OCI-LY3 (cell line): ENCODE results near the gene VSIG10L2.

Experiments
- EZH2phosphoT487 ChIP-seq: fragments of 200-600 bp; shearing (Covaris generic); IDR thresholded peaks from 2 replicates; pipeline ENCODE4 v1.6.1; 2018; ENCODE audit warnings: antibody characterized with exemption, mixed run types, low read depth
- TF ChIP-seq, protein P1 (sequence below): fragments of 200-600, 300-600 bp; sonication (generic); IDR thresholded peaks from 2 replicates; pipeline ENCODE4 v1.5.1; 2014; ENCODE audit warnings: antibody characterized with exemption, low read length, low read depth

DNA sequence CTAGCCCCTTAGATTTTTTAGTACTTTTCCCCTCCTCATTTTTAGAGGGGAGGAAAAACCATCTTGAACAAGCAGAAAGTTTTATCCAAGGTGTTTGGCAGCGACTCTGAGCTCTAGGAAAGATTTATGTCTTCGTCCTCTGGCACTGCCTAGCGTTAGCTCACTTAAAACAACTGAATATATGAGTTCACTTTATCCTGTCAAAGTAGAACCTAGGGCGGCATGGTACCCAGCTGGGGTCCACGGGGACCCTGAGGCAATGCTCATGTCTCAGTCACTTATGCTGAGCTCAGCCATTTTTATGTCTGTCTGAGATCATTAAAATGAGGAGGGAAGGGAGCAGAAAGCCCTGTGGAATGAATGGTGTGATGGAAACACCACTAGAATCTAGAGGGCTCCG lies 14.2 kb upstream of the VSIG10L2 start:
- TF ChIP-seq, protein P1, sequence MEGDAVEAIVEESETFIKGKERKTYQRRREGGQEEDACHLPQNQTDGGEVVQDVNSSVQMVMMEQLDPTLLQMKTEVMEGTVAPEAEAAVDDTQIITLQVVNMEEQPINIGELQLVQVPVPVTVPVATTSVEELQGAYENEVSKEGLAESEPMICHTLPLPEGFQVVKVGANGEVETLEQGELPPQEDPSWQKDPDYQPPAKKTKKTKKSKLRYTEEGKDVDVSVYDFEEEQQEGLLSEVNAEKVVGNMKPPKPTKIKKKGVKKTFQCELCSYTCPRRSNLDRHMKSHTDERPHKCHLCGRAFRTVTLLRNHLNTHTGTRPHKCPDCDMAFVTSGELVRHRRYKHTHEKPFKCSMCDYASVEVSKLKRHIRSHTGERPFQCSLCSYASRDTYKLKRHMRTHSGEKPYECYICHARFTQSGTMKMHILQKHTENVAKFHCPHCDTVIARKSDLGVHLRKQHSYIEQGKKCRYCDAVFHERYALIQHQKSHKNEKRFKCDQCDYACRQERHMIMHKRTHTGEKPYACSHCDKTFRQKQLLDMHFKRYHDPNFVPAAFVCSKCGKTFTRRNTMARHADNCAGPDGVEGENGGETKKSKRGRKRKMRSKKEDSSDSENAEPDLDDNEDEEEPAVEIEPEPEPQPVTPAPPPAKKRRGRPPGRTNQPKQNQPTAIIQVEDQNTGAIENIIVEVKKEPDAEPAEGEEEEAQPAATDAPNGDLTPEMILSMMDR = no peak
- no peak for TF ChIP-seq EZH2phosphoT487
